WTC11 (cell line): Measurements from ENCODE around the gene MOB3B. TPM values are rescaled to one million over a fixed set of nuclear protein-coding genes. Genes with fewer than 3 reads are reported as not detected.

ENCODE experiments used
- ATAC-seq: fragments of 200-7000 bp; cut with Tn5 transposase; 2 replicates; pipeline ENCODE4 v1.10.0; 2021; ENCODE audit warnings: mild to moderate bottlenecking, moderate library complexity
- CTCF ChIA-PET: fragments of 300-600 bp; sonication (Branson Sonifier 250); formaldehyde crosslinking; loops from one replicate; lab custom pipeline; 2021; ENCODE audit warnings: antibody characterized with exemption; lab: Charles Lee
- POLR2A ChIA-PET: fragments of 350-600 bp; sonication (Branson Sonifier 250); formaldehyde crosslinking; loops from one replicate; lab custom pipeline; 2021; ENCODE audit warnings: antibody characterized with exemption; lab: Charles Lee
- DNase-seq: peaks from one replicate; pipeline ENCODE4 v3.0.0; 2021; ENCODE audit warnings: low spot score
- H3K27ac Mint-ChIP-seq: 2 replicates; pipeline ENCODE4 v1.8.0; 2021; ENCODE audit warnings: mixed read lengths
- H3K27me3 Mint-ChIP-seq: 2 replicates; pipeline ENCODE4 v1.8.0; 2021; ENCODE audit warnings: low read depth, mild to moderate bottlenecking, moderate library complexity, mixed read lengths
- H3K36me3 Mint-ChIP-seq: 2 replicates; pipeline ENCODE4 v1.8.0; 2021; ENCODE audit warnings: mixed read lengths
- H3K4me1 Mint-ChIP-seq: 2 replicates; pipeline ENCODE4 v1.8.0; 2022; ENCODE audit warnings: mixed read lengths
- H3K4me3 Mint-ChIP-seq: 2 replicates; pipeline ENCODE4 v1.8.0; 2021; ENCODE audit warnings: mild to moderate bottlenecking, moderate library complexity, mixed read lengths
- H3K9me3 Mint-ChIP-seq: 2 replicates; pipeline ENCODE4 v1.8.0; 2021; ENCODE audit warnings: mixed read lengths
- AR ChIP-seq: fragments of 250-450 bp; sonication (Bioruptor Pico); IDR thresholded peaks from 2 replicates; pipeline ENCODE4 v1.9.0; 2021; ENCODE audit warnings: mild to moderate bottlenecking
- ATF1 ChIP-seq: sonication (generic); formaldehyde crosslinking; IDR thresholded peaks from 2 replicates; pipeline ENCODE4 v1.8.1; 2023; ENCODE audit warnings: mild to moderate bottlenecking, moderate library complexity, missing genetic modification reagents
- E2F5 ChIP-seq: sonication (generic); formaldehyde crosslinking; IDR thresholded peaks from 2 replicates; pipeline ENCODE4 v1.8.1; 2022; ENCODE audit warnings: mild to moderate bottlenecking, moderate library complexity, missing genetic modification reagents
- ERG ChIP-seq: fragments of 250-450 bp; sonication (Bioruptor Pico); IDR thresholded peaks from 2 replicates; pipeline ENCODE4 v1.8.0; 2021; ENCODE audit warnings: mild to moderate bottlenecking
- FOXJ3 ChIP-seq: sonication (generic); formaldehyde crosslinking; IDR thresholded peaks from 2 replicates; pipeline ENCODE4 v1.9.0; 2021; ENCODE audit warnings: missing genetic modification reagents, mild to moderate bottlenecking, borderline replicate concordance
- FOXP4 ChIP-seq: sonication (generic); formaldehyde crosslinking; IDR thresholded peaks from 2 replicates; pipeline ENCODE4 v1.8.0; 2022; ENCODE audit warnings: mild to moderate bottlenecking, missing genetic modification reagents
- GRHL2 ChIP-seq: fragments of 250-450 bp; sonication (Bioruptor Pico); IDR thresholded peaks from 2 replicates; pipeline ENCODE4 v1.8.0; 2022; ENCODE audit warnings: mild to moderate bottlenecking, moderate library complexity; ENCODE audit not compliant: insufficient replicate concordance, severe bottlenecking
- HMGA2 ChIP-seq: fragments of 250-450 bp; sonication (Bioruptor Pico); IDR thresholded peaks from 2 replicates; pipeline ENCODE4 v1.4.0; 2021; ENCODE audit warnings: mild to moderate bottlenecking, moderate library complexity
- HMGXB4 ChIP-seq: sonication (generic); formaldehyde crosslinking; IDR thresholded peaks from 2 replicates; pipeline ENCODE4 v1.8.1; 2023; ENCODE audit warnings: mild to moderate bottlenecking, moderate library complexity, missing genetic modification reagents
- IRF1 ChIP-seq: sonication (generic); formaldehyde crosslinking; IDR thresholded peaks from 2 replicates; pipeline ENCODE4 v1.8.0; 2023; ENCODE audit warnings: missing genetic modification reagents
- IRF2 ChIP-seq: sonication (generic); formaldehyde crosslinking; IDR thresholded peaks from 2 replicates; pipeline ENCODE4 v1.8.0; 2022; ENCODE audit warnings: low read depth, missing genetic modification reagents, borderline replicate concordance
- KAT7 ChIP-seq: sonication (generic); formaldehyde crosslinking; IDR thresholded peaks from 2 replicates; pipeline ENCODE4 v1.8.1; 2023; ENCODE audit warnings: missing genetic modification reagents, mild to moderate bottlenecking, borderline replicate concordance
- MYBL2 ChIP-seq: sonication (generic); formaldehyde crosslinking; IDR thresholded peaks from 2 replicates; pipeline ENCODE4 v1.8.1; 2023; ENCODE audit warnings: mild to moderate bottlenecking, moderate library complexity, missing genetic modification reagents
- NR1H2 ChIP-seq: sonication (generic); formaldehyde crosslinking; IDR thresholded peaks from 2 replicates; pipeline ENCODE4 v1.9.0; 2021; ENCODE audit warnings: mild to moderate bottlenecking, moderate library complexity, missing genetic modification reagents
- OVOL2 ChIP-seq: fragments of 250-450 bp; sonication (Bioruptor Pico); IDR thresholded peaks from 2 replicates; pipeline ENCODE4 v1.9.0; 2021; ENCODE audit warnings: mild to moderate bottlenecking, borderline replicate concordance
- SMAD3 ChIP-seq: sonication (generic); formaldehyde crosslinking; IDR thresholded peaks from 2 replicates; pipeline ENCODE4 v1.8.0; 2022; ENCODE audit warnings: missing genetic modification reagents, mild to moderate bottlenecking, borderline replicate concordance
- TCF7 ChIP-seq: sonication (generic); formaldehyde crosslinking; IDR thresholded peaks from 2 replicates; pipeline ENCODE4 v1.8.0; 2022; ENCODE audit warnings: mild to moderate bottlenecking, low read depth, missing genetic modification reagents, moderate library complexity
- ZNF317 ChIP-seq: sonication (generic); formaldehyde crosslinking; IDR thresholded peaks from 2 replicates; pipeline ENCODE4 v1.8.1; 2023; ENCODE audit warnings: low read depth, mild to moderate bottlenecking, moderate library complexity, missing genetic modification reagents, borderline replicate concordance
- total RNA-seq: library from RNA; stranded (reverse); gene quantifications from 3 replicates; pipeline ENCODE4 v1.2.3, GENCODE V29; 2021

The MOB3B gene
- total RNA-seq, 1 experiment from 2014 or later, result 25.1 TPM

- Mint-ChIP-seq H3K4me1 (peaks cover 43% of the 10 kb centered on the region), H3K27me3 (peaks cover 2% of the 10 kb centered on the region), H3K36me3 (peaks cover 28% of the 10 kb centered on the region), H3K4me3 (no peak overlapping the region), H3K9me3 (peaks cover 17% of the 10 kb centered on the region), H3K27ac (no peak overlapping the region)
- no peak for DNase-seq
- POLR2A ChIA-PET, result no interaction called here
- no peak for ATAC-seq
- TF ChIP-seq E2F5 (CRISPR knock-in tag) (no peak), ERG (CRISPR knock-in tag) (no peak), OVOL2 (CRISPR knock-in tag) (no peak), GRHL2 (CRISPR knock-in tag) (no peak), FOXJ3 (CRISPR knock-in tag) (no peak), FOXP4 (no peak), KAT7 (CRISPR knock-in tag) (no peak), IRF2 (CRISPR knock-in tag) (no peak), NR1H2 (CRISPR knock-in tag) (no peak), ZNF317 (CRISPR knock-in tag) (no peak), HMGA2 (CRISPR knock-in tag) (no peak)
- CTCF ChIA-PET, result interaction anchor here (1.1 kb wide), 1 partner anchor 97 kb away, joined by 3 read pairs; no protein-coding TSS in a partner anchor
These were observed 184.8 kb downstream of the MOB3B start for GRCh38 chr9:27344776-27345175.

GRCh38 chr9:27341545-27342294, 187.9 kb downstream of the MOB3B start:
- ATAC-seq (no peak), DNase-seq (no peak)
- Mint-ChIP-seq H3K27me3 (peaks cover 2% of the 10 kb centered on the region), H3K4me1 (peaks cover 36% of the 10 kb centered on the region), H3K9me3 (peaks cover 17% of the 10 kb centered on the region), H3K36me3 (peaks cover 24% of the 10 kb centered on the region), H3K27ac (peak overlapping the region; percentile 84; the same call in 1 of the 2 replicates), H3K4me3 (no peak overlapping the region)
- CTCF ChIA-PET, result interaction anchor here (1.5 kb wide), 1 partner anchor 8 kb away, joined by 5 read pairs; no protein-coding TSS in a partner anchor
- TF ChIP-seq HMGXB4 (no peak), MYBL2 (CRISPR knock-in tag) (no peak), KAT7 (CRISPR knock-in tag) (no peak), AR (no peak), ATF1 (no peak), IRF1 (CRISPR knock-in tag) (no peak), SMAD3 (CRISPR knock-in tag) (no peak), TCF7 (CRISPR knock-in tag) (no peak)
- POLR2A ChIA-PET, result no interaction called here
